SU-DHL-6 (cell line): Measurements from ENCODE around the gene VWDE.

ENCODE experiments used
- H2AFZ ChIP-seq: fragments of 200-600 bp; sonication (generic); 2 replicates; pipeline ENCODE4 v1.6.1; 2014; ENCODE audit warnings: low read depth, mild to moderate bottlenecking, moderate library complexity, mixed read lengths, antibody characterized with exemption, low read length; ENCODE audit not compliant: severe bottlenecking
- H3F3A ChIP-seq: fragments of 200-600 bp; shearing (Covaris generic); 2 replicates; pipeline ENCODE4 v1.6.0; 2016; ENCODE audit warnings: antibody characterized with exemption, mild to moderate bottlenecking; ENCODE audit not compliant: insufficient read depth
- H3K27ac ChIP-seq: fragments of 200-600 bp; sonication (generic); 2 replicates; pipeline ENCODE4 v1.5.1; 2016; ENCODE audit warnings: low read depth, mild to moderate bottlenecking, low read length, moderate library complexity, mixed read lengths
- H3K27me3 ChIP-seq: fragments of 200-600 bp; sonication (generic), shearing (Covaris generic); 2 replicates; pipeline ENCODE4 v1.6.0; 2014; ENCODE audit warnings: mild to moderate bottlenecking, low read length
- H3K36me3 ChIP-seq: fragments of 200-600 bp; sonication (generic); 2 replicates; pipeline ENCODE4 v1.6.1; 2014; ENCODE audit warnings: mild to moderate bottlenecking, low read length, mixed read lengths
- H3K4me2 ChIP-seq: fragments of 300-600, 200-600 bp; shearing (Covaris generic), sonication (generic); 2 replicates; pipeline ENCODE4 v1.6.0; 2014; ENCODE audit warnings: low read length, low read depth, mild to moderate bottlenecking; ENCODE audit not compliant: poor library complexity, severe bottlenecking
- H3K4me3 ChIP-seq: fragments of 200-600 bp; sonication (generic); 2 replicates; pipeline ENCODE4 v1.5.1; 2014; ENCODE audit warnings: antibody characterized with exemption, low read length, mild to moderate bottlenecking, mixed read lengths; ENCODE audit not compliant: insufficient read depth, poor library complexity, severe bottlenecking
- H3K79me2 ChIP-seq: fragments of 200-600 bp; sonication (generic); 2 replicates; pipeline ENCODE4 v1.6.1; 2014; ENCODE audit warnings: mild to moderate bottlenecking, low read length, moderate library complexity; ENCODE audit not compliant: insufficient read depth
- H3K9ac ChIP-seq: fragments of 200-600 bp; sonication (generic); 2 replicates; pipeline ENCODE4 v1.7.0; 2014; ENCODE audit warnings: mild to moderate bottlenecking, low read length
- H3K9me2 ChIP-seq: fragments of 200-600 bp; sonication (generic); replicated peaks from 2 replicates; pipeline ENCODE4 v1.6.1; 2014; ENCODE audit warnings: low read length; ENCODE audit not compliant: insufficient read depth
- H3K9me3 ChIP-seq: fragments of 200-600 bp; sonication (generic); 2 replicates; pipeline ENCODE4 v1.6.1; 2014; ENCODE audit warnings: low read length, mixed read lengths; ENCODE audit not compliant: insufficient read depth
- H4K20me1 ChIP-seq: fragments of 200-600 bp; sonication (generic); 2 replicates; pipeline ENCODE4 v1.6.1; 2014; ENCODE audit warnings: low read depth, mild to moderate bottlenecking, antibody characterized with exemption, low read length, moderate library complexity, mixed read lengths
- CTCF ChIP-seq: fragments of 200-600 bp; sonication (generic); IDR thresholded peaks from one replicate; pipeline ENCODE4 v1.5.1; 2017; ENCODE audit warnings: antibody characterized with exemption, mild to moderate bottlenecking, low read length, moderate library complexity; ENCODE audit not compliant: insufficient read depth, poor library complexity, severe bottlenecking
- EZH2phosphoT487 ChIP-seq: fragments of 200-600 bp; sonication (generic), shearing (Covaris generic); conservative IDR thresholded peaks from 2 replicates; pipeline ENCODE4 v1.6.1; 2018; ENCODE audit warnings: mild to moderate bottlenecking, antibody characterized with exemption, low read length, moderate library complexity, mixed read lengths

The VWDE gene

DNA sequence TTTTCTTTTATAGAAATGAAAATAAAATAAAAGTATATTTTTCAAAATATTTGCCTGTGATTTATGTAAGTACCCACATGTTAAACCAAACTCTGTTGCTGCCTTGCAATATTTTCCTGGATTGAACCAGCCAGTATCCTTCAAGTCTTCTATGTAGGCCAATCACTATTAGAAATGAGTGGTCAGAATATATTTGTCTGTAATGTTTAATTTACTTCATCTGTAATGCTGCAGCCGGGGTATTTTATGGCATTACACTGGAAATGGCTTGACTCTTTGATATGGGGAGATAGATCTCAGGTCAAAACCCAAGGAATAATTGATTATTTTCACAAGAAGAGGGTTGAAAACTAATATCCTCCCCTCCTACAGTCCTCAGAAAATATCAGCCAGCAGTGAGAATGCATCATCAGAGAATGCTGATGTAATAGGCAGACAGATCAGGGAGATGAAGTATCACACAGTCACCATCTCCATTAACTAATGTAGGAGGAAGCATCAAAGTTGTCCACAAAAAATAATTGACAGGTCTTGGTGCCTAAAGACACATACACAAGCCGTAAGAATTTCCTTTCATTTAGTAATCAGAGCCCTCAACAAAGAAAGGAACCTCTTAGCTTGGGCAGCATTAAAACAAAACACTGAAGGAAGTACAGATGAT lies 82.5 kb downstream of the VWDE start:
- no peaks in the 10 kb centered on the region for H3K27me3 ChIP-seq
- no peaks in the 10 kb centered on the region for H3F3A ChIP-seq
- no peak overlapping the region for H3K4me2 ChIP-seq
- H3K79me2 ChIP-seq: no peaks in the 10 kb centered on the region
- no peaks in the 10 kb centered on the region for H3K9me3 ChIP-seq
- no peak overlapping the region for H2AFZ ChIP-seq
- H3K4me3 ChIP-seq: no peak overlapping the region
- TF ChIP-seq CTCF (no peak), EZH2phosphoT487 (no peak)
- 0 out of 2 replicates have a peak, but pooled peaks cover 4% of the 10 kb centered on the region for H4K20me1 ChIP-seq
- H3K27ac ChIP-seq: no peak overlapping the region
- H3K9me2 ChIP-seq: no peaks in the 10 kb centered on the region
- no peak overlapping the region for H3K9ac ChIP-seq
- no peaks in the 10 kb centered on the region for H3K36me3 ChIP-seq

DNA sequence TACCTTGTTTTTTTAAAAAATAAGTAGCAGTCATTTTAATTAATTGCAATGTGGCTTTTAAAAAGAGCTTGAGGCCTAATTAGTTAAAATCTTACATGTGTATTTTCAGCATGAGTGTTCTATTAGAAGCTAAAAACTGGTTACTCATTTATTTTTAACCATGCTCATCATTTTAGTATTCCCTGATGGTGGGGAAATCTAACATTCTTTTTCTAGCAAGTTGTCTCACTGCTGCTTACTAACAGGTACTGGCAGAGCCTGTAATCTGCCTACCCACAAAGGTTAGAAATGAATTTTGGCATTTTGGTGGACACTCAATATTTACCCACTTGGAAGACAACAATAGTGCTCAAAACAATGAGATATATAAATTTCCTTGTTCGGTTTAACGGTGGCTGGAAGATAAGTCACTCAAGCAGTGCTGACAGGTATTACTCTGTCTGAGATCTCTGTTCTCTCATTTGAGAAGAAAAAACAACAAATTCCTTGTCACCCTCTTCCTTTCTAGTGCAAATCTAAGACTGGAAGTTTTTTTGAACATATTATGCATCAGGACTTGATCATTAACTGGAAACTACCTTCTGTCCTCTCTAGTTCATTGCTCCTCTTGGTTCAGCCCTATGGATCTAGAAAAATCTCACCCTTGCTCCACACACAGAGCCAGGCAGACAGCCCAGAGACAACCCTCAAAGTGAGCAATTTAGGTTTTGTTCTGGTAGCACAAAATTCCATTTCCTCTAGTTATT lies 83.3 kb downstream of the VWDE start:
- H3F3A ChIP-seq: no peaks in the 10 kb centered on the region
- H2AFZ ChIP-seq: no peak overlapping the region
- no peak overlapping the region for H3K4me2 ChIP-seq
- no peak for TF ChIP-seq CTCF
- no peak for TF ChIP-seq EZH2phosphoT487
- H3K4me3 ChIP-seq: no peak overlapping the region
- no peaks in the 10 kb centered on the region for H3K9me2 ChIP-seq
- no peak overlapping the region for H3K27ac ChIP-seq
- H3K36me3 ChIP-seq: no peaks in the 10 kb centered on the region
- H3K27me3 ChIP-seq: no peaks in the 10 kb centered on the region
- no peak overlapping the region for H3K9ac ChIP-seq
- H3K79me2 ChIP-seq: no peaks in the 10 kb centered on the region
- no peaks in the 10 kb centered on the region for H3K9me3 ChIP-seq
- 0 out of 2 replicates have a peak, but pooled peaks cover 4% of the 10 kb centered on the region for H4K20me1 ChIP-seq

DNA sequence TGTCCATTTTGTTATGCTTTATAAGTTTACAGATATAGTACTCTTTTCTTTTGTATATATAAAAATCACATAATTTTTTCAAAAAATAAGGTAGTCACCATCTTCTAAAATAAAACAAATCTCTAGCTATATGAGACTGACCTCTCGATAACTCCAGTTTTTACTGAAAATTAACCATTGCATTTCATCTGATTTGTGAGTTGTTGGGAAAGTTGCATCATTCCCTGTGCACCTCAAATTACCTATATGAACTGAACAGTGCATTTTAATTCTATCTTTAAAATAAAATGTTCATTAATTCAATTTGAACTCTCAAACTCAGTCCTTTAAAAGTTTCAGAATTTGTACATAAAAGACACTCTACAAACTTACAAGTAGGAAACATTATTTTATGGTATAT lies 86.0 kb downstream of the VWDE start:
- Histone ChIP-seq H3K27ac (no peak overlapping the region), H3K4me3 (no peak overlapping the region), H3K9me2 (no peaks in the 10 kb centered on the region), H3K79me2 (no peaks in the 10 kb centered on the region), H3K36me3 (no peaks in the 10 kb centered on the region), H2AFZ (no peak overlapping the region), H3K9ac (no peak overlapping the region), H3K4me2 (no peak overlapping the region), H3K9me3 (no peaks in the 10 kb centered on the region), H3F3A (no peaks in the 10 kb centered on the region), H3K27me3 (no peaks in the 10 kb centered on the region), H4K20me1 (0 out of 2 replicates have a peak, but pooled peaks cover 4% of the 10 kb centered on the region)
- TF ChIP-seq EZH2phosphoT487: no peak
- no peak for TF ChIP-seq CTCF
